Measurements from ENCODE around the gene EFEMP2. TPM values are rescaled to one million over a fixed set of nuclear protein-coding genes. Genes with fewer than 3 reads are reported as not detected.

The EFEMP2 gene
- total RNA-seq, 3 donors from 2014 or later: 34.5 to 75.0 (median 57.0) TPM

- Histone ChIP-seq H3K27ac (peak overlapping the region; percentile 97 to 99), H3K4me3 (peak overlapping the region; percentile 85 to 100 (median 99)), H3K27me3 (no peaks in the 10 kb centered on the region), H3K4me1 (peaks cover 7 to 16% of the 10 kb centered on the region in 2 donors), H3K9me3 (no peaks in the 10 kb centered on the region), H3K36me3 (no peaks in the 10 kb centered on the region)
- intact Hi-C loops (cut with DNase I; ENCODE audit: low total_unique reads): no loop called here
- no peak for TF ChIP-seq CTCF (IDR thresholded peaks at IDR 0.05)
- TF ChIP-seq POLR2A (IDR thresholded peaks at IDR 0.05): no peak
- no peak for TF ChIP-seq POLR2AphosphoS5 (IDR thresholded peaks at IDR 0.05)
- DNase-seq (ENCODE audit: low spot score in 2 of 2): no peak
Measured at GRCh38 chr11:65858681-65859087, 13.9 kb downstream of the EFEMP2 start.

DNA sequence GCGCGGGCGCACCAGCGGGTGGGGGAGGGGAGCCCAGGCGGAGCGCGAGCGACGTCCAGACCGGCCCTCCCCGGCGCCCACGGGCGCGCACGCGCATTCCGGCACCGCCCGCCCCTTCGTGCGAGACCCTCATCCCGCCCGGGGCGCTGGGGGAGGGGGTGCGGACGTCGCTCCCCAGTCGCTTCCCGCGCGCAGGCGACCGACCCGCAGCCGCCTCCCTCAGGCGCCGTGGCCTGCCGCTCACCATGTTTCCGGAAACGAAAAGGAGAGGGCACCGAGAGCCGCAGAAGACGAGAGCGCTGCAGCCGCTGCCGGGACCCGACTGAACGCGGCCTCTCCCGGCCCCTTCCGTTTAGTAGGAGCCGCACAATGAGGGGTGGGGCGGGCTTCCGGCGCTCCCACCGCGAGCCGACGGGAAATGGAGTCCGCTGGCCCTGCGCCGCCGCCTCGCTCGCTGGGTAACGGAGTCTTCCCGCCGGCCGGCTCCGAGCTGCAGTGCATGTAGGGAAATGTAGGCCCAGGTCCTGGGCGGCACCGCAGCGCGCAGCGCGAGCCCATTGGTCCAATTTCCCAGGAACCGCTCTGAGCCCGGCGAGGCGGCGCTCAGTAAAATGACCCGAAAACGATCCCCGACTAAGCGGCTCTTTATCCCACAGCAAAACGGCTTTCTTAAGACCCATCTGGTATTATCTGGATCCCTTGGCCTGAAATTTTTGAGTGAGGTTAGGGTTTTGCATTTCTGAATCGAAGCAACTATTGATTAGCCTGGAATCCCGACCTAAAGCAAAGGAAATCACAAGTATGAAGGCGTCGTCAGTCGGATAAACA is 14.5 kb downstream of the EFEMP2 start, which contains the start of gene CFL1:
Gene CFL1 (minus strand): TSS at position 328 of the 828 bp plus-strand sequence. CDS start 81 bp downstream, at position 247.
- H3K9me3 ChIP-seq: no peaks in the 10 kb centered on the region
- peak within 1 kb of the TSS; percentile 97 to 99 for H3K27ac ChIP-seq
- intact Hi-C loops (cut with DNase I; ENCODE audit: low total_unique reads): no loop called here
- H3K36me3 ChIP-seq: no peaks in the 10 kb centered on the region
- DNase-seq (ENCODE audit: low spot score in 2 of 2): peak; percentile 99
- peak within 1 kb of the TSS; percentile 85 to 100 (median 99) for H3K4me3 ChIP-seq
- H3K27me3 ChIP-seq: no peaks in the 10 kb centered on the region
- H3K4me1 ChIP-seq: peaks cover 7 to 16% of the 10 kb centered on the region in 2 donors
- TF ChIP-seq POLR2AphosphoS5 (IDR thresholded peaks at IDR 0.05): peak; percentile 96 to 97 (median 96)
- no peak for TF ChIP-seq CTCF (IDR thresholded peaks at IDR 0.05)
- peak; percentile 80 for TF ChIP-seq POLR2A (IDR thresholded peaks at IDR 0.05)

GRCh38 chr11:65857500-65857852 is 15.1 kb downstream of the EFEMP2 start:
- H3K27ac ChIP-seq: peak overlapping the region; percentile 97 to 99
- no peaks in the 10 kb centered on the region for H3K27me3 ChIP-seq
- TF ChIP-seq POLR2AphosphoS5 (IDR thresholded peaks at IDR 0.05) (no peak), POLR2A (IDR thresholded peaks at IDR 0.05) (no peak), CTCF (IDR thresholded peaks at IDR 0.05) (no peak)
- intact Hi-C loops (cut with DNase I; ENCODE audit: low total_unique reads): no loop called here
- peak overlapping the region; percentile 85 to 100 (median 99) for H3K4me3 ChIP-seq
- no peak for DNase-seq (ENCODE audit: low spot score in 2 of 2)
- H3K36me3 ChIP-seq: no peaks in the 10 kb centered on the region
- H3K4me1 ChIP-seq: peaks cover 7 to 16% of the 10 kb centered on the region in 2 donors
- no peaks in the 10 kb centered on the region for H3K9me3 ChIP-seq

- Histone ChIP-seq H3K36me3 (no peaks in the 10 kb centered on the region), H3K27ac (peak overlapping the region; percentile 97 to 99), H3K4me3 (peak overlapping the region; percentile 85 to 100 (median 99)), H3K9me3 (no peaks in the 10 kb centered on the region), H3K4me1 (peaks cover 7 to 15% of the 10 kb centered on the region in 2 donors), H3K27me3 (no peaks in the 10 kb centered on the region)
- intact Hi-C loops (cut with DNase I; ENCODE audit: low total_unique reads): no loop called here
- DNase-seq (ENCODE audit: low spot score in 2 of 2): peak; percentile 81 to 84
- TF ChIP-seq POLR2A (IDR thresholded peaks at IDR 0.05) (peak; percentile 15), POLR2AphosphoS5 (IDR thresholded peaks at IDR 0.05) (peak; percentile 64 to 73 (median 69)), CTCF (IDR thresholded peaks at IDR 0.05) (no peak)
Measured at GRCh38 chr11:65856689-65857499, 15.7 kb downstream of the EFEMP2 start.
